ENCODE data around the gene YPEL5.

DNA sequence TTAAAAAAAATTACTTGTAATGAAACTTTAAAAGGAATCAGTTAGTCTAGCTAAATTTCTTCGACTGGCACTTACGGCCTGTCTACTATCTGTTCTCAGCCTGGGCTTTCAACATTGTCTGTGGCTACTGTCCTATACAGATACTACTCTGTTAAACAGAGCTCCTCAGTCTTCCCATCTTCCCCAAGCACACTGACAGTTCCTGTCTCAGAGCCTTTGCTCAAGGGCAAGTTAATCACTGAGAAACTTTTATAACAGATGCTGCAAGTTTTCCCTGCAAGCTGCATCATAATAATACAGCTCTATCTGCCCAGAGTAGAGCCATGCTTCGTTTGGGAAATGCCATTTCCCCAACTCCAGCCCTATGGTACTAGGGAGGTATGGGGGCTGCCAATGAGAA is 11.3 kb upstream of the YPEL5 start:
- TF ChIP-seq POLR2A (IDR thresholded peaks at IDR 0.05): no peak
- TF ChIP-seq, protein P1, sequence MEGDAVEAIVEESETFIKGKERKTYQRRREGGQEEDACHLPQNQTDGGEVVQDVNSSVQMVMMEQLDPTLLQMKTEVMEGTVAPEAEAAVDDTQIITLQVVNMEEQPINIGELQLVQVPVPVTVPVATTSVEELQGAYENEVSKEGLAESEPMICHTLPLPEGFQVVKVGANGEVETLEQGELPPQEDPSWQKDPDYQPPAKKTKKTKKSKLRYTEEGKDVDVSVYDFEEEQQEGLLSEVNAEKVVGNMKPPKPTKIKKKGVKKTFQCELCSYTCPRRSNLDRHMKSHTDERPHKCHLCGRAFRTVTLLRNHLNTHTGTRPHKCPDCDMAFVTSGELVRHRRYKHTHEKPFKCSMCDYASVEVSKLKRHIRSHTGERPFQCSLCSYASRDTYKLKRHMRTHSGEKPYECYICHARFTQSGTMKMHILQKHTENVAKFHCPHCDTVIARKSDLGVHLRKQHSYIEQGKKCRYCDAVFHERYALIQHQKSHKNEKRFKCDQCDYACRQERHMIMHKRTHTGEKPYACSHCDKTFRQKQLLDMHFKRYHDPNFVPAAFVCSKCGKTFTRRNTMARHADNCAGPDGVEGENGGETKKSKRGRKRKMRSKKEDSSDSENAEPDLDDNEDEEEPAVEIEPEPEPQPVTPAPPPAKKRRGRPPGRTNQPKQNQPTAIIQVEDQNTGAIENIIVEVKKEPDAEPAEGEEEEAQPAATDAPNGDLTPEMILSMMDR (IDR thresholded peaks at IDR 0.05): no peak

Data from vagina (tissue), 2 donors.